Stimulated activated CD4-positive, alpha-beta T cell treated with anti-CD3 and anti-CD28 coated beads, Interleukin-2, amount 100 ng/mL, for 24 hours (primary cell): Measurements from ENCODE around the gene SWT1.

Source experiments
- DNase-seq, 2 donors: peaks; one replicate each; pipeline ENCODE4 v3.0.0-alpha.2; 2020

SWT1 gene

DNA sequence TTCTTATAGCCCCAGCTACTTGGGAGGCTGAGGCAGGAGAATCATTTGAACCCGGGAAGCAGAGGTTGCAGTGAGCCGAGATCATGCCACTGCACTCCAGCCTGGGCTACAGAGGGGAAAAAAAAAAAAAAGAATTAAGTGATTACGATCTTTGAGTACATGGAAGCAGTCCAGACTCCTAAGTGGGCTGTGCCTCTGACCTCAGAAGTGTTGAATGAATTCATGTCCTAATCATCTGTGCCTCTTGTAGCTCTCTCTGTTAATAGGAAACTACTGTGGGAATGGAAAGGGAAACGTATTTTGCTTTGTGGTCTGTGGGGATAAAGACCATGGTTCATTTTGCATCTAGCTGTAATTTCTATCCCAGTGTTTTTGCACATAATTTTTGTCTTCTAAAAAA lies 168.4 kb downstream of the SWT1 start:
- DNase-seq = no peak

DNA sequence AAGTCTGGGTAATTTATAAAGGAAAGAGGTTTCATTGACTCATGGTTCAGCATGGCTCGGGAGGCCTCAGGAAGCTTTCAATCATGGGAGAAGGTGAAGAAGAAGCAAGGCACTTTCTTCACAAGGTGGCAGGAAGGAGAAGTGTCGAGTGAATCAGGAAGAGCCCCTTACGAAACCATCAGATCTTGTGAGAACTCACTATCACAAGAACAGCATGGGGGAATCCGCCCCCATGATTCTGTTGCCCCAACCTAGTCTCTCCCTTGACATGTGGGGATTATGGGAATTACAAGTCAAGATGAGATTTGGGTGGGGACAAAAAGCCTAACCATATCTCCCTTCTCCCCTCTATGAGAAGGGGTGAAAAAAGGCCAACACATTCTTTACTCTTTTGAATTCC lies 171.3 kb downstream of the SWT1 start:
- DNase-seq = no peak

DNA sequence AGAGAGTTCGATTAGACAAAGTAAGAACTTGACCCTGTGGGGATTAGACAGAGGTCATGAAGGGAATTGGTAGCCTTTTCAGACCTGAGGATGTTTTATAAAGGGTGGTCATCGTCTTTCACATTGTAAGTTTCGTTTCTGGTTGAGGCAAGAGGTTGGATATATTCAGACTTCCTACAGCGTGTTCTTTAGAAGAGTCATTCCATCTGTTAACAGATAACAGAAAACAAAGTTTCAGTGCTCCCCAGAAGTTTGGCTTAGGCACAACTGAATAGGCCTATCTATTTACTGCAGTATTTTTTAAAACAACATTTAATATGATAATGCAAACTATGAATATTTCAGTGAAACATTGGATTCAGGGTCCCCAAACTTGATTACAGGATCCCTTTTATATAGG lies 177.2 kb downstream of the SWT1 start:
- no peak for DNase-seq

DNA sequence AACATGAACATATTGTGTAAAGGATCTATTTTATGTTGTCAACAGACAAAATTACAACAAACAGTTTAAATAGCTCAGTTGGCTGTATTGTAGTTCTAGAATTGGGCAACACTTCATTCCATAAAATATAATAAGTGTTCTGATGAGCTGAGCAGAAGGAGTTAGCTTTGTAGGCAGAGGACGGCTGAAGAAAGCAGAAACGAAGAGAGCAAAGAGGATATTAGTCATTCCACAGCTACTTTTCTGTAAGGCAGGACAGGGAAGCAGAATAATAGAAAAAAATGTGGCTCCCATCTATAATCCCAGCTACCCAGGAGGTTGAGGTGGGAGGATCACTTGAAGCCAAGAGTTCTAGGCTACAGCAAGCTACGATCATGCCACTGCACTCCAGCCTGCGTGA lies 180.3 kb downstream of the SWT1 start:
- no peak for DNase-seq

DNA sequence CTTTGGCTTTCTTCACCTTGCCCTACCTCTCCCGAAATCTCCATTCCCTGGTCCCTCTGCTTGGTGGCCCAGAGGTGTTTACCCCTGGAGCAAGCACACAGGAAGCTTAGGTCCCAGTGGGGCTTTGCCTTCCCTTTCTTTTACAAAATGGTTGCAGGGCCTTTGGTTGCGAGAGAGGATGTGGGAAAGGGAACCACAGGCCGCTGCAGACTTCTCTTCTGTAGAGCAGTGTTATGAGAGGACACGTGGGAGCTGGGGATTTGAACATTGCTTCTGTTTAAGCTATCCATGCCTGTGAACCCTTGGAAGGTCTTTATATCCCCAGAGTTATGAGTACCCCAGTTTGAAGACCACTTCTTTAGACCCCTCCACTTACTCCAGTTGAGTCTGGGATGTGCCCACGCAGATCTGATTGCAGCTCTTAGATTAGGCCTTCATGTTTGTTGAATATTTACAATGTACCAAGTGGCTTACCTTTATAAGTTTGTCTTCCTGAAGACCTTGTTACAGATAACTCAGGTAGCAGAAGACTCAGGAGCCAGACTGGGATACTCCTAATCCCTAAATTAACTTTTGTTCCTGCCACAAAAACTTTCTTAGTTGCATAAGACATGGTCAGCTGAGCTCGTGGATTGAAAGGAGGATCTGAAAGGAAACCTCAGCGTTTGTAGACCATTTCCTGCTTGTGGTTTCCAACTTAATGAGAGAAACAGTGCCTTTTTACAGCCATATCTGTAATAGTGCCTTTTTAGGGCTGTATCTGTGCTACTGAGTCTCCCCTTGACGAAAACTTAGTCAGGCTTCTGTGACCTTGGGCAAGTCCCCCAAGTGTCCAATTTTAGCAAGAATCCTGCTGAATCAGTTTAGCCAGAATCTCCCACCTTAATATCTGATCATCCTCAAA lies 182.0 kb downstream of the SWT1 start:
- peak in 1 of 2 donors; percentile 17 for DNase-seq

DNA sequence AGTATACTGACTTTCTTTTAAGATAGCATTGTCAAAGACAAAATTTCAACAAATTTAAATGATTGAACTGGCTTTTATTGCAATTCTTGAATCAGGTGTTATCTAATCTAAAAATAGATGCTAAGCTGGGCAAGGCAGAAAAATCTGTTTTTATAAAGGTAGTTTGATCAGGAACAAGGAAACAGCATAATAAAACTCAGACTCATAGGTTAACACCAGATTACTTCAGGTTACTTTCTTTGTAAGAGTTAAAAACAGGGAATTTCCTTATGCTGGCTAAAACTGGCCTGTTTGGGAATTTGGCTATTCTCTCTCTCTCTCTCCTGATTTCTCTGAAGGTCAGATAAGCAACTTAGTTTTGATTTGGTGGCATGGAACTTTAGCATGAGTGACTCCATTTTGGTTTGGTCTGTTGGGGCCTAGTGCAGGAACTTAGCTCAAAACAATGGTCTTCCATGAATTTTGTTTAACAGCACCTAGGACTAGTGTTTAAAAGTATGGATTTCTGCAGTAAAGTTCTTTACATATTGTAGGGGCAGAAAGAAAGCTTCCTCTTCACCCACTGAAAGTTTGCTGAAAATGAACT lies 184.3 kb downstream of the SWT1 start:
- no peak for DNase-seq
